Stimulated activated CD4-positive, alpha-beta T cell treated with anti-CD3 and anti-CD28 coated beads, TNF-alpha, amount 100 ng/mL, for 4 hours (primary cell): Measurements from ENCODE around the gene ALAS1.
A peak's percentile ranks its signal among the peaks of the same experiment; 100 is the strongest.
"Not testable (repeated sequence)": the region's sequence is repeated elsewhere in the genome, so short reads cannot be mapped to it uniquely, and the experiment has no call there.

Experiments used
- DNase-seq, 3 experiments: peaks; one replicate each; pipeline ENCODE4 v3.0.0-alpha.2; 2020; ENCODE audit warnings: low read depth in 3 of 3

Gene ALAS1

DNA sequence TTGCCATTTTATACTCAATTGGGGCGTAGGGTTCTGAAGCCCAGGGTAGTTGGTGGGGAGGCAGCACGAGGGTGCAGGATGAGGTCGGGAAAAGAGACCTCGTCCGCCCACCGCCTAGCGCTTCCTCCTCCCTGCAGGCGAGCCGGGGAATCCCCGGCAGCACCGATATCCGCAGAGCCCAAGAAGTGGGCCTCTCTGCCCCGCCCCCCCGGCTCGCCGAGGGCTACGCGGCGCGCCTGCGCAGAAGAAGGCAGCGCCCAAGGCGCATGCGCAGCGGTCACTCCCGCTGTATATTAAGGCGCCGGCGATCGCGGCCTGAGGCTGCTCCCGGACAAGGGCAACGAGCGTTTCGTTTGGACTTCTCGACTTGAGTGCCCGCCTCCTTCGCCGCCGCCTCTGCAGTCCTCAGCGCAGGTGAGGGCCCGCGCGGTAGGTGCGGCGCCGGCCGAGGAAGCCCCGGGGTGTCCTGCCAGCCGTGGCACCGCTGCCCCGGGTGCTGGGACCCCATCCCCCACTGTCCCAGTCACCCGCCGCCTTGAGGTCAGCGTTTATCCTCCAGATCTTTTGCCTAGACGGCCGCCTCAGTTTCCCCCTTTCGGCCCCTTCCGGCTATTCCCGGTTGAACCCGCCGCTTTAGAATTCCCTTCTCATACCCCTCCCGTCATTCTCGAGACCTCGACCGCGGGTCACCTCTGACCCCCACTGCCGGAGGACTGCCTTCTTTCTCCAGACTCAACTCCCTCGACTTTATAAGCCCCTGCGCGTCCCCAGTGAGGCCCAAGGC, at the start of gene ALAS1:
ALAS1 (plus strand) TSS at position 319 of the 784 bp plus-strand sequence. CDS start 1,082 bp downstream, outside the sequence.
- DNase-seq: peak; percentile 89 to 95 (median 91)

- no peak for DNase-seq
These were observed 48.9 kb upstream of the ALAS1 start for GRCh38 chr3:52149021-52149420.

GRCh38 chr3:52149726-52150125, 48.2 kb upstream of the ALAS1 start:
- no peak for DNase-seq

GRCh38 chr3:52150357-52150756, 47.6 kb upstream of the ALAS1 start:
- DNase-seq: no peak

- DNase-seq: no peak
These were observed 47.1 kb upstream of the ALAS1 start for GRCh38 chr3:52150860-52151259.

DNA sequence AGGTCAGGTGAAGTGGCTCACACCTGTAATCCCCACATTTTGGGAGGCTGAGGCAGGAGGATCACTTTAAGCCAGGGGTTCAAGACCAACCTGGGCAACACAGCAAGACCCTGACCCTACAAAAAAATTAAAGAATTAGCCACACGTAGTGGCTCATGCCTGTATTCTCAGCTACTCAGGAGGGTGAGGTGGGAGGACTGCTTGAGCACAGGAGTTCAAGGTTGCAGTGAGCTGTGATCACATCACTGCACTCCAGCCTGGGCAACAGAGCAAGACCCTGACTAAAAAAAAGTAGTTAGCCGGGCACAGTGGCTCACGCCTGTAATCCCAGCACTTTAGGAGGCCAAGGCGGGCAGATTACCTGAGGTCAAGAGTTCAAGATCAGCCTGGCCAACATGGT, 46.0 kb upstream of the ALAS1 start:
- not testable (repeated sequence) for DNase-seq

GRCh38 chr3:52153389-52154096, 44.4 kb upstream of the ALAS1 start:
- no peak for DNase-seq

DNA sequence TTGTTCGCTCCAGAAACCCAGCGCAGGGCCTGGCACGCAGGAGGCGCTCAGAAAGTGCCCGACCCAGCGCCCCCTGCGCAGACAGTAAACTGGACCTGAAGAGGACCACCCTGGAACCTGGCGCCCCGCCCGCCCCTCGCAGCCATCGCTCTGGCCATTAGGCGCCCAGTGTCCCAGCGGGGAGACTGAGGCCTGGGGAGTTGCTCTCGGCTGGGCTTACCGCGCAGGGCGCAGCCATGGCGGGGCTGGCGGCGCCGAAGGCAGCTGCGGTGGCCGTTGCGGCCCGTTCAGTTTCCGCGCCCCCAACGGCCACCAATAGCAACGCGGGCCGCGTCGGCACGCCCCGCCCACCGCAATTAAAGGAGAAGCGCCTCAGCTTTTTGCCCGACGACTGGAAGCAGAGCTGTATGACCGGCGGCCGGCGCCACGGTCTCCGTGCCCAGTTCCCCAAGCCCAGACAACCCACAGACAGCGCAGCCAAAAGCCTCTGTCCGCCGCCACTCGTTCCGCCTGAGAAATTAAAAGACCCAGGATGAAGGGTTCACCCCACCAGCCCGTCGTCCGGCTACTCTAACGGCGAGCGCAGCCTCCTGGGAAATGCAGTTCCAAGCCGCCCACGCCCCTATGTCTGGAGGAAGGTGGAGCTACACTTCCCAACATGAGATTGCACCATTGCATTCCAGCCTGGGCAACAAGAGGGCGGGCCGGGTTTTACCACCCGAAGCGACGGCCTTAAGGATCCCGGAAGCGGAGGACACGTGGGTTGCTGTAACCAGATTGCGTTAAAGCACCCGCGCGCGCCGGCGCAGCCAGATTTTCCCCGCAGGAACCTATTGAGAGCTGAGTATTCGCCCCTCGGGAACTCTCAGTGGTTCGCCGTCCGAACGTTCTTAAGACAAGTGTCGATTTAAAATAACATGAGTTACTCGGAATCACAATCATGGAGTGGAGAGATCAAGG, 43.5 kb upstream of the ALAS1 start, which contains the start of gene POC1A:
POC1A (minus strand) TSS at position 289 of the 960 bp plus-strand sequence; CDS start at position 238, 51 bp downstream.
- peak; percentile 68 to 70 (median 69) for DNase-seq

- DNase-seq: no peak
These were observed 42.0 kb upstream of the ALAS1 start for GRCh38 chr3:52155912-52156311.

DNA sequence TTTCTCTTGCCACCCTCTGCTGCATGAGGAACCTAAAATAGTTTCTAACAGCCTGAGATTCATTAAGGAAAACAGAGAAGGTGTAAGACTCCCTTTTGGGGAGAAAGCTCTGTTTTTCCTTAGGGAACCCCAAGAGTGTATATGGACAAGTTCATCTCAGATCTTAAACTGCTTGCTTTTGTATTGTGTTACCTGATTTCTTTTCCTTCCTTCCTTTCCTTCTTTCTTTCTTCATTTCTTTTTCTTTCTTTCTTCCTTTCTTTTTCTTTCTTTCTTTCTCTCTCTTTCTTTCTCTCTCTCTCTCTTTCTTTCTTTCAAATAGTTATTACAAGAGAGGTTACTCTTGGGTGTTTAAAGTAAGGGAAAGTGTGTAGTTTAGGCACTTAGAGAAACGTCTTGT, 38.5 kb upstream of the ALAS1 start:
- DNase-seq: no peak

DNA sequence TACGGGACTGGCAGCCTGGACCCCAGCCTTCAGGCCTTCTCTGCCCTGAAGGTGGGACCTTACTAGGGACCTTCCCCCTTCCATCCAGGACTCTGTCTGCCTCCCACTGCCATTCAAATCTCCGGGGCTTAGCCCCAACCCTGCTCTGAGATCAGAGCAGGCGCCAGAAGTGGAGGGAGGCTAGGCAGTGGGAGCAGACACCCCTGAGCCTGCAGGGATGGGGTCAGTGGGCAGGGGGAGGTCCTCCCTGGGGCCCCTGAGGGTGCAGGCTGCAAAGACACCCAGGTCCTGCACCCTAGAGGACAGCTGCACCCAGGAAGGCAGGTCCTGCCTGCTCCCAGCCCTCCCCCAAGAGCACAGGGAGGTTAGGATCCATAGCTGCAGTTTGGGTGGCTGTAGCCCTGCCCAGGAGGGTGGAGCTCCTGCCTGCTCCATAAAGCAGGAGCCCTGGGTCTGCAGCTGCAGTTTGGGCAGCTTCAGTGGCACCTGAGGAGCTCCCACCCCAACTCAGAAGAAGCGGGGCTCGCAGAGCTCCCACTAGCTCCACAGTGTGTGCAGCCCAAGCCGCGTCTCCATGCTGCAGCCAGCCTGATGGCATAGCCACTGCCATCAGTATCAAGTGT, 35.6 kb upstream of the ALAS1 start:
- DNase-seq: no peak

DNA sequence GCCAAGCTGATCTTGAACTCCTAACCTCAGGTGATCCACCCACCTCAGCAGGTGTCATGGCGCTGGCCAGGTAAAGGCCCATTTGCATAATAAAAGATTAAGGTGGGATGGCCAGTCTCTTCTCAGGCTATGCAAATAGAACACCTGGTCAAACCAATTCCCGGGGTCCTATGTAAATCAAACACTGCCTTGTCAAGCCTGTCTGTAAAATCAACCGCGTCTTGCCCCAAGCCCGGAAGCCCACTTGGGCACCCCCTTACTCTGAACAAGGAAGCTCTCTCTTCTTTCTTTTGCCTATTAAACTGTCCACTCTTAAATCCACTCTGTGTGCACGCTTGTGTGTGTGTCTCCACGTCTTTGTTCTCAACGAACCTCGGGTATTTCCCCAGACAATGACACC, 30.7 kb upstream of the ALAS1 start:
- DNase-seq: no peak

- DNase-seq: not testable (repeated sequence)
These were observed 27.7 kb upstream of the ALAS1 start for GRCh38 chr3:52170217-52170616.

- no peak for DNase-seq
These were observed 26.3 kb upstream of the ALAS1 start for GRCh38 chr3:52171514-52172261.

DNA sequence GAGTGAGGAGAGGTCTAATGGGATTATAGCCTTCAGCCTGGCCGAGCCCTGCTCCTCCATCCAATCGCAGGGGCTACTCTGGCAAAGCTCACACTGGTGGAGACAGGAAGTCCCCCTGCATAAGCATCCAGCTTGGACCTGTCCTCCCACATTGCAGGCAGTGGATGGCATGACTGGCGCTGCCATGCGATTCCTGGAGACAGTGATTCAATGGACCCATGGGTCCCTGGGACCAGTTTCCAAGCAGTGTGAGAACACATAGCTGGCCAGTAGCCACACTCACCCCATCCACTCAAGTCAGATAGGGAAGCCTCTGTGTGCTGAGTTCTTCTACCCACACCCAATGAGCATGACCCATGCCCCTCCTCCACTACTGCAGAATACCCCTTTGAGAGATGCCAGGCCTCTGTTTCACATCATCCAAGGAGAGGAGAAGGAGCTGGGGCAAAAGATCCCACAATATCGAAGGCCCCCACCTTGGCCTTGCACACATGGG, 25.6 kb upstream of the ALAS1 start:
- DNase-seq: no peak

GRCh38 chr3:52173101-52173500, 24.9 kb upstream of the ALAS1 start:
- DNase-seq: no peak

- no peak for DNase-seq
These were observed 23.1 kb upstream of the ALAS1 start for GRCh38 chr3:52174896-52175295.

GRCh38 chr3:52175416-52176179, 22.4 kb upstream of the ALAS1 start:
- no peak for DNase-seq

DNA sequence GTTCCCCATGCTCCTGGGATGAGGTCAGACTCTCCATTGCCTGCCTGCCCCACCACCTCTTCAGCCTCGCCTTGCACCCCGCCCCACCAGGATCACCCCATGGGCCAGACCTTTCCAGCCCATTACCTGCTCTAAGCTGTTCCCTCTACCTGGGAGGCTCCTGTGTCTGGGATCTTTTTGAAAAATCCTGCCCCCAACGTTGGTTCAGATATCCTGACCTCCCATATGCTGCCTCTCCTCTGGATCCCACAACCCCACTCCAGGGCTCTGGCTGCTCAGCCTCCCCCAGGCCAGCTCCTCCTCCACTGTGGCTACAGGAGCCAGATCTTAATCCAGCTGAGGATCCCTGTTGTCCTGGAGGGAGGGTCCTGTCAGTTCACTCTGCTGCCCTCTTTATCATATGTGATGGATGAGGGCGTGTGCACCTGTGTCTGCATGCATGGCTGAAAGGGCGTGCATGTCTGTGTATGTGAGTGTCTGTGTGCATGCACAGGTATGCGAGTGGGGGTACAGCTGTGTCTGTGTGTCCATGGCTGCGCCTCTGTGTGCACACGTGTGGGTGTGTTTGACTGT, 21.7 kb upstream of the ALAS1 start:
- no peak for DNase-seq
